ENCODE measurements around the gene ZDHHC24.

Gene ZDHHC24

GRCh38 chr11:66493130-66493529 is 52.7 kb downstream of the ZDHHC24 start:
- no peak for DNase-seq

GRCh38 chr11:66492161-66492865 is 53.5 kb downstream of the ZDHHC24 start:
- no peak for DNase-seq

DNA sequence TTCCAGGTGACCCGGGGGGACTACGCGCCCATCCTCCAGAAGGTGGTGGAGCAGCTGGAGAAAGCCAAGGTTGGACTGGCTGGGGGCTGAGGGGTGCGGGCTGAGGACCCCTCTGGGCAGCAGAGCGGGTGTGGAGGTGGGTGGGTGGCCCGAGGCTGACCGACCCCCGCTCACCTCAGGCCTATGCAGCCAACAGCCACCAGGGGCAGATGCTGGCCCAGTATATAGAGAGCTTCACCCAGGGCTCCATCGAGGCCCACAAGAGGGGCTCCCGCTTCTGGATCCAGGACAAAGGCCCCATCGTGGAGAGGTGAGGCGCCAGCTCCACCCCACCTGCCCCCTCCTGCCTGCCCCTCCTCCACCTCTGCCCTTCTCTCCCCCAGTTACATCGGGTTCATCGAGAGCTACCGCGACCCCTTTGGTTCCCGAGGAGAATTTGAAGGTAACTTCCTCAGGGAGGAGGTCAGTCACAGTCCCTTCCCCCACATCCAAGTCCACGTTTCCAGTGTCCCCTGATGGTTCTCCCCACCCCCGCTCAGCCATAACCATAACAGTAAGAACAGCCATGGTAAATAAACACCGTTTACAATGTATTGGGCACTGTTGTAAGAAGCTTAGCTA is 54.4 kb downstream of the ZDHHC24 start:
- no peak for DNase-seq

DNA sequence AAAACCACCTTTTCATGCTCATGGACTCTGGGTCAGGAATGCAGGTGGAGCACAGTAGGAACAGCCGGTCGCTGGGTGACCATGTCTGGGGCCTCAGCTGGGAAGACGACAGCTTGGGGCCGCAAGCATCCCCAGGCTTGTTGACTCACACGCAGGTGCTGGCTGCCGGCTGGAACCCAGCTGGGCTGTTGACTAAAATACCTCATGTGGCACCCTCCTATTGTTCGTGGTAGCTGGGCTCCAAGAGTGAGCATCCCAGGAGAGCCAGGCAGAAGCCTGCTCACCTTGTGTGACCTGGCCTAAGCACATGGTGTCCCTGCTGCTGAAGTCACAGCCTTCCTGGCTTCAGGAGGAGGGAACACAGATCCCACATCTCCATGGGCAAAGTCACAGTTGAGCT is 56.2 kb downstream of the ZDHHC24 start:
- DNase-seq: no peak

DNA sequence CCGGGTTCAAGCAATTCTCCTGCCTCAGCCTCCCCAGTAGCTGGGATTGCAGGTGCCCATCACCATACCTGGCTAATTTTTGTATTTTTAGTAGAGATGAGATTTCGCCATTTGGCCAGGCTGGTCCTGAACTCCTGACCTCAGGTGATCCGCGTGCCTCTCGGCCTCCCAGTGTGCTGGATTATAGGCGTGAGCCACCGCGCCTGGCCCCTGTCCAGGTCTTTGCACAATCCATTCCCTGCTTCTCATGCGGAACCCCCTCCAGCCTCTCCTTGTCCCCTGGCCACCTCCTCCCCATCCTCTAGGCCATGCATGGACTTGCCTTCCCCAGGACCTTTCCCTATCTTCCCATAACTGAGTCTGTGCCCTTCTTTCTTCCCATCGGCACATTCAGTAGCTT is 56.9 kb downstream of the ZDHHC24 start:
- DNase-seq: no peak

GRCh38 chr11:66484806-66485380 is 61.0 kb downstream of the ZDHHC24 start:
- DNase-seq: no peak

GRCh38 chr11:66480117-66480938 is 65.5 kb downstream of the ZDHHC24 start, which contains the start of gene DPP3:
TSS of gene DPP3 (plus strand) at chr11:66480434. CDS start at chr11:66482201, 1,767 bp downstream.
- DNase-seq: peak; percentile 96

- DNase-seq: peak; percentile 75
Observed at GRCh38 chr11:66479394-66480116, 66.3 kb downstream of the ZDHHC24 start.

- DNase-seq: peak; percentile 48
Observed at GRCh38 chr11:66478729-66479393, 67.0 kb downstream of the ZDHHC24 start.

DNA sequence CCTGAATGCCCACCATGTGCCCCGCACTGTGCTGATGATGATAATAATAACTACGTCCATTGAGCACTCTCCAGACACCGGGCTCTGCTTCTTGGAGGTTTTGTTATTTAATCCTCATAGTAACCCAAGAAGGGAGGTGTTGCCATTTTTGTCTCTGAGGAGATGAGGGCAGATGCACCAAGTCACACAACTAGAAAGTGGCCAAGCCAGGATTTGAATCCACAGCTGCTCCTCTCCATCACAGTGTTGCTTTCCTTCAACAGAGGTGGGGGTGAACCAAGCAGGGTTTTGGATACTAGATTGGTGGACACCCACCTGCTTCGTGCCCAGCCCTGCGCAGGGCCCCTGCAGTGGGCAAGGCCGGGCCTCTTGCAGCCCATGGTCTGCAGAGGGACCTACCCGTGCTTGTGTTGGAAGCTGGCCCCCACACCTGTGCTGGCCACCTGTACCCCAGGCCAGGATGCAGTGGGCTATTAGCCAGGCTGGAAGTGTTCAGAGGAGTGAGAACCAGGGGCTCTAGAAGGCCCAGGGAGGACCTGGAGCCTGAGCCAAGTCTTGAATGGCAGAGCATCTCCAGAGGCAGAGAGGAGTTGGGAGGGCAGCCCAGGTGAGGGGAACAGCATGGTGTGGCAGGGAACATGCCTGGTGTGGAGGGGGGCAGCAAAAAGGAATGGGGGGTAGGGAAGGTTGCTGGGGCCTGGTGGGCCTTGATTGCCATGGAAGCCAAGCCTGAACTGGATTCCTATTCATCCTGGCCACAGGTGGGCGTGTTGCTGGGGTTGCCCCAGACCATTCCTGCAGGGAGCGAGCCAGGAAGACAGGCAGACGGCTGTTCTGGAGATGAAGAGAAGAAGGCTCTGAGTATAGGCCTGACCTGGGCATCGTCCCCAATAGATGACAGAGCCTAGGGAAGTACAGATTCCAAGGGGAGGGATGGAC is 68.3 kb downstream of the ZDHHC24 start:
- no peak for DNase-seq

DNA sequence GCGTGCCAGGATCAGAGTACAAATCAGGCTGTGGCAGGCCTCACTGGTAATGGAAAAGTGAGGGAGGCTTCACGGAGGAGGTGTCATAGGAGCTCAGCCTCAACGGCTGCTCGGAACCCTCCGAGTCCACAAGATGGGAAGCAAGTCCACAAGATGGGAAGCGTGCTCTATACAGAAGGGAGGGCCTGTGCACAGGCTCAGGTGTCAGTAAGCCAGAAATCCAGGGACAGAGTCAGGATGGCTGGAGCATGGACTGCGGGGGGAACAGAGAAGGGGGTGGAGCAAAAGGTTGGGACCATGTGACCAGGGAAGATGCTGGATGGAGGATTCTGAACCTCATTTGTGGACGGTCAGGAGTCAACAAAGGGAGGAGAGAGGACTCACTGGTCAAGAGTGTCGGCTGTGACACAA is 69.0 kb downstream of the ZDHHC24 start:
- DNase-seq: no peak

- no peak for DNase-seq
Observed at GRCh38 chr11:66476173-66476840, 69.5 kb downstream of the ZDHHC24 start.

DNA sequence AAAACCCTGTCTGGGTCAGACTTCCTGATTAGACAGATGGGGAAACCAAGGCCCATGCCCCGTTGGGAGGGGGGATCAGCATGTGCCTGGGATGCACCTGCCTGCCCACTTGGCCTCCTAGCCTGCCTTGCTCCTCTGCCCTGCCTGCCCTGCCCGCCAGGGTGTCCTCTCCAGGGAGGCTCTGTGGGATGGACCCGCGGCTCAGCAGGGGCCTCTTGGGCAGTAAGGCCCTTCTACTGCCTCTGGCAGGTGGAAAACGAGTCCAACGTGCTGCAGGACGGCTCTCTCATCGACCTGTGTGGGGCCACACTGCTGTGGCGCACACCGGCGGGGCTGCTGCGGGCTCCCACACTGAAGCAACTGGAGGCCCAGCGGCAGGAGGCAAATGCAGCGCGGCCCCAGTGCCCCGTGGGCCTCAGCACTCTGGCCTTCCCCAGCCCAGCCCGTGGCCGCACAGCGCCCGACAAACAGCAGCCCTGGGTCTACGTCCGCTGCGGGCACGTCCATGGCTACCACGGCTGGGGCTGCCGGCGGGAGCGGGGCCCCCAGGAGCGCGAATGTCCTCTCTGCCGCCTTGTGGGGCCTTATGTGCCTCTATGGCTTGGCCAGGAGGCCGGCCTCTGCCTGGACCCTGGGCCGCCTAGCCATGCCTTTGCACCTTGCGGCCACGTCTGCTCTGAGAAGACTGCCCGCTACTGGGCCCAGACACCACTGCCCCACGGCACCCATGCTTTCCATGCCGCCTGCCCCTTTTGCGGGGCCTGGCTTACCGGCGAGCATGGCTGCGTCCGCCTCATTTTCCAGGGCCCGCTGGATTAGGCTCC is 70.3 kb downstream of the ZDHHC24 start:
- DNase-seq: no peak

GRCh38 chr11:66473608-66474515 is 72.0 kb downstream of the ZDHHC24 start:
- DNase-seq: no peak

DNA sequence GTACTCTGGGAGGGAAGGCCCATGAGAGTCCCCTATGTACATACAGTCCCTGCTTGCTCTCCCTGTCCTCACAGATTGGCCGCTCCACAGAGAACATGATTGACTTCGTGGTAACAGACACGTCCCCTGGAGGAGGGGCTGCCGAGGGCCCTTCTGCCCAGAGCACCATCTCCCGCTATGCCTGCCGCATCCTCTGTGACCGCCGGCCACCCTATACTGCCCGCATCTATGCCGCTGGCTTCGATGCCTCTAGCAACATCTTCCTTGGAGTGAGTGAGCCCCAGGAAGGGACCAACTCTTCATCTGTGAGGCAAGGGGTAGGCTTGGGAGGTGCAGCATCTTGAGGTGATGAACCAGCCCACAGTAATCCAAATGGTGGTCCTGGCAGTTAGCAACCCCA is 72.7 kb downstream of the ZDHHC24 start:
- no peak for DNase-seq

GRCh38 chr11:66472054-66472453 is 73.8 kb downstream of the ZDHHC24 start:
- no peak for DNase-seq

- DNase-seq: no peak
Observed at GRCh38 chr11:66471142-66471541, 74.7 kb downstream of the ZDHHC24 start.
